ENCODE data around the gene DCAF10. TPM values are rescaled to one million over a fixed set of nuclear protein-coding genes. Genes with fewer than 3 reads are reported as not detected.
A peak's percentile ranks its signal among the peaks of the same experiment; 100 is the strongest.
"Not testable (repeated sequence)": the region's sequence is repeated elsewhere in the genome, so short reads cannot be mapped to it uniquely, and the experiment has no call there.

The DCAF10 gene
- total RNA-seq, 1 experiment from 2014 or later: 24.0 TPM

- peaks cover 7% of the 10 kb centered on the region for H3K9me3 ChIP-seq (ENCODE audit: low read depth, low read length, poor library complexity, severe bottlenecking)
- no peak overlapping the region for H3K4me3 ChIP-seq (ENCODE audit: low read depth, low read length, poor library complexity, severe bottlenecking)
- no peak overlapping the region for H3K27ac ChIP-seq (ENCODE audit: low read depth, low read length, poor library complexity, severe bottlenecking)
- intact Hi-C loops (cut with micrococcal nuclease; ENCODE audit: unreplicated experiment): no loop called here
- BruUV-seq (replicated peaks): no TSS peak
- POLR2A ChIA-PET (ENCODE audit: low non-redundant PET): no interaction called here
- no peak for TF ChIP-seq EZH2 (IDR thresholded peaks at IDR 0.05; ENCODE audit: borderline replicate concordance, low read depth, low read length, poor library complexity, severe bottlenecking)
- TF ChIP-seq, protein P1, sequence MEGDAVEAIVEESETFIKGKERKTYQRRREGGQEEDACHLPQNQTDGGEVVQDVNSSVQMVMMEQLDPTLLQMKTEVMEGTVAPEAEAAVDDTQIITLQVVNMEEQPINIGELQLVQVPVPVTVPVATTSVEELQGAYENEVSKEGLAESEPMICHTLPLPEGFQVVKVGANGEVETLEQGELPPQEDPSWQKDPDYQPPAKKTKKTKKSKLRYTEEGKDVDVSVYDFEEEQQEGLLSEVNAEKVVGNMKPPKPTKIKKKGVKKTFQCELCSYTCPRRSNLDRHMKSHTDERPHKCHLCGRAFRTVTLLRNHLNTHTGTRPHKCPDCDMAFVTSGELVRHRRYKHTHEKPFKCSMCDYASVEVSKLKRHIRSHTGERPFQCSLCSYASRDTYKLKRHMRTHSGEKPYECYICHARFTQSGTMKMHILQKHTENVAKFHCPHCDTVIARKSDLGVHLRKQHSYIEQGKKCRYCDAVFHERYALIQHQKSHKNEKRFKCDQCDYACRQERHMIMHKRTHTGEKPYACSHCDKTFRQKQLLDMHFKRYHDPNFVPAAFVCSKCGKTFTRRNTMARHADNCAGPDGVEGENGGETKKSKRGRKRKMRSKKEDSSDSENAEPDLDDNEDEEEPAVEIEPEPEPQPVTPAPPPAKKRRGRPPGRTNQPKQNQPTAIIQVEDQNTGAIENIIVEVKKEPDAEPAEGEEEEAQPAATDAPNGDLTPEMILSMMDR (conservative IDR thresholded peaks at IDR 0.05; ENCODE audit: low read depth, low read length): no peak
- no peaks in the 10 kb centered on the region for H3K4me1 ChIP-seq (ENCODE audit: insufficient read depth, low read length, poor library complexity, severe bottlenecking)
- H3K36me3 ChIP-seq (ENCODE audit: insufficient read depth, low read length, poor library complexity, severe bottlenecking): peaks cover 5% of the 10 kb centered on the region
- CTCF ChIA-PET: no interaction called here
- H3K27me3 ChIP-seq (replicated peaks; ENCODE audit: insufficient read depth, low read depth, low read length, poor library complexity): no peaks in the 10 kb centered on the region
- no peak for DNase-seq (ENCODE audit: low spot score)
These were observed 73.4 kb downstream of the DCAF10 start for GRCh38 chr9:37873955-37874354.

- ChIA-PET POLR2A (ENCODE audit: low non-redundant PET) (no interaction called here), CTCF (interaction anchor here (0.5 kb wide), 1 partner anchor 1548 kb away, joined by 4 read pairs; no protein-coding TSS in a partner anchor)
- Histone ChIP-seq H3K9me3 (ENCODE audit: low read depth, low read length, poor library complexity, severe bottlenecking) (peaks cover 7% of the 10 kb centered on the region), H3K27ac (ENCODE audit: low read depth, low read length, poor library complexity, severe bottlenecking) (no peak overlapping the region), H3K4me1 (ENCODE audit: insufficient read depth, low read length, poor library complexity, severe bottlenecking) (no peaks in the 10 kb centered on the region), H3K4me3 (ENCODE audit: low read depth, low read length, poor library complexity, severe bottlenecking) (no peak overlapping the region), H3K27me3 (replicated peaks; ENCODE audit: insufficient read depth, low read depth, low read length, poor library complexity) (no peaks in the 10 kb centered on the region), H3K36me3 (ENCODE audit: insufficient read depth, low read length, poor library complexity, severe bottlenecking) (peaks cover 8% of the 10 kb centered on the region)
- DNase-seq (ENCODE audit: low spot score): no peak
- intact Hi-C loops (cut with micrococcal nuclease; ENCODE audit: unreplicated experiment): no loop called here
- BruUV-seq (replicated peaks): no TSS peak
- TF ChIP-seq EZH2 (IDR thresholded peaks at IDR 0.05; ENCODE audit: borderline replicate concordance, low read depth, low read length, poor library complexity, severe bottlenecking): no peak
- TF ChIP-seq, protein P1 (conservative IDR thresholded peaks at IDR 0.05; ENCODE audit: low read depth, low read length): no peak
These were observed 75.8 kb downstream of the DCAF10 start for GRCh38 chr9:37876376-37876775.

GRCh38 chr9:37880916-37881479 lies 80.4 kb downstream of the DCAF10 start:
- Histone ChIP-seq H3K4me1 (ENCODE audit: insufficient read depth, low read length, poor library complexity, severe bottlenecking) (no peaks in the 10 kb centered on the region), H3K27ac (ENCODE audit: low read depth, low read length, poor library complexity, severe bottlenecking) (no peak overlapping the region), H3K27me3 (replicated peaks; ENCODE audit: insufficient read depth, low read depth, low read length, poor library complexity) (no peaks in the 10 kb centered on the region), H3K36me3 (ENCODE audit: insufficient read depth, low read length, poor library complexity, severe bottlenecking) (peaks cover 8% of the 10 kb centered on the region), H3K4me3 (ENCODE audit: low read depth, low read length, poor library complexity, severe bottlenecking) (no peak overlapping the region), H3K9me3 (ENCODE audit: low read depth, low read length, poor library complexity, severe bottlenecking) (peaks cover 7% of the 10 kb centered on the region)
- ChIA-PET POLR2A (ENCODE audit: low non-redundant PET) (no interaction called here), CTCF (interaction anchor here (0.6 kb wide), 1 partner anchor 533 kb away, joined by 3 read pairs; no protein-coding TSS in a partner anchor)
- intact Hi-C loops (cut with micrococcal nuclease; ENCODE audit: unreplicated experiment): no loop called here
- TF ChIP-seq EZH2 (IDR thresholded peaks at IDR 0.05; ENCODE audit: borderline replicate concordance, low read depth, low read length, poor library complexity, severe bottlenecking): no peak
- TF ChIP-seq, protein P1 (conservative IDR thresholded peaks at IDR 0.05; ENCODE audit: low read depth, low read length): no peak
- no peak for DNase-seq (ENCODE audit: low spot score)
- BruUV-seq (replicated peaks): no TSS peak

DNA sequence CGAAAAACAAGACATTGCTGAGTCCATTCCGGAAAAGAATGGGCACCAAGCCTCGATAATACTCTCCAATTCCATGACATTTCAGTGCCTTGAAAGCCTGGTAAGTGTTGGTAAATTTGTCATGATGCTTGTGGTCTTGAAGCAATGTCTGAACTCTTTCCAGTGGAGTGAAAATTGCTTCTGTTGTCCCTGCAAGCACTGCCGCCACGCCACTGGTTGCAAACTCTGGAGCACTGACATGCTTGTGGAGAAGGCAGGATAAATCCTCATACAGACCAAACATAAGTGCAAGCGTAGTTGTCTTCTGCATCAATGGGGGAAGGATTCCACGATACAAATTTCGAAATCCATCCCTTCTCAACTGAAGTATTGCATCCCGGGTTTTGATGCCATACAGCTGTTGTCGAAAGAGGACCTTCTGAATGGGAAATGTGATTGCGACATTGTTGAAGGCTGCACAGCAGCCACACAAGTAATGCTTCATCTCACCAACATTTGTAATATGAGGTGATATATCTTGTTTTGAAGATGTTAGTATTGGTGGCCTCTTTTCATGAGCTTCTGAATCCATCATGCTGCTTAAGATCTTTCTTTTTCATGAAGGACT lies 87.5 kb downstream of the DCAF10 start:
- peak; percentile 39 for DNase-seq (ENCODE audit: low spot score)
- H3K4me3 ChIP-seq (ENCODE audit: low read depth, low read length, poor library complexity, severe bottlenecking); intact Hi-C loops (cut with micrococcal nuclease; ENCODE audit: unreplicated experiment); H3K9me3 ChIP-seq (ENCODE audit: low read depth, low read length, poor library complexity, severe bottlenecking); H3K27me3 ChIP-seq (replicated peaks; ENCODE audit: insufficient read depth, low read depth, low read length, poor library complexity); H3K27ac ChIP-seq (ENCODE audit: low read depth, low read length, poor library complexity, severe bottlenecking); H3K4me1 ChIP-seq (ENCODE audit: insufficient read depth, low read length, poor library complexity, severe bottlenecking); POLR2A ChIA-PET (ENCODE audit: low non-redundant PET); H3K36me3 ChIP-seq (ENCODE audit: insufficient read depth, low read length, poor library complexity, severe bottlenecking); BruUV-seq (replicated peaks); CTCF ChIA-PET: not testable (repeated sequence)
